Skeletal muscle tissue (tissue), 5 donors: Measurements from ENCODE around the gene DNMT3A. TPM values are rescaled to one million over a fixed set of nuclear protein-coding genes. Genes with fewer than 3 reads are reported as not detected.

Experiments
- H3K27ac ChIP-seq: one replicate; pipeline ENCODE4 v1.7.0; 2013; ENCODE audit warnings: mild to moderate bottlenecking, low read depth, low read length, inconsistent platforms
- H3K27me3 ChIP-seq, 3 donors: one replicate each; pipeline ENCODE4 v1.7.0; 2013; ENCODE audit warnings: low read length in 3 of 3; ENCODE audit not compliant: control insufficient read depth in 3 of 3, insufficient read depth in 3 of 3
- H3K36me3 ChIP-seq, 3 donors: one replicate each; pipeline ENCODE4 v1.7.0; 2013; ENCODE audit warnings: low read length in 3 of 3; ENCODE audit not compliant: control insufficient read depth in 3 of 3, insufficient read depth in 3 of 3
- H3K4me1 ChIP-seq, 3 donors: one replicate each; pipeline ENCODE4 v1.7.0; 2013; ENCODE audit warnings: low read length in 3 of 3, mild to moderate bottlenecking in 3 of 3; ENCODE audit not compliant: control insufficient read depth in 3 of 3, insufficient read depth in 3 of 3
- H3K4me3 ChIP-seq, 3 donors: one replicate each; pipeline ENCODE4 v1.7.0; 2013; ENCODE audit warnings: low read length in 3 of 3
- H3K9ac ChIP-seq, 3 donors: one replicate each; pipeline ENCODE4 v1.7.0; 2013; ENCODE audit warnings: low read length in 3 of 3, mild to moderate bottlenecking in 3 of 3, moderate library complexity in 2 of 3, low read depth in 1 of 3
- H3K9me3 ChIP-seq, 3 donors: one replicate each; pipeline ENCODE4 v1.7.0; 2013; ENCODE audit warnings: low read length in 3 of 3; ENCODE audit not compliant: control insufficient read depth in 3 of 3
- small RNA-seq: library from RNA; depleted of rRNA; stranded (forward); fragments of <200 nt; gene quantifications from one replicate; pipeline ENCODE3, GENCODE V24; 2014
- total RNA-seq: library from RNA; depleted of rRNA; stranded (reverse); fragments of >200 nt; gene quantifications from one replicate; pipeline ENCODE4 v1.2.3, GENCODE V29; 2014
- donor health status: Osteomylitis.

Gene DNMT3A
- total RNA-seq, 1 donor from 2014 or later, result 62.1 TPM

- H3K36me3 ChIP-seq, result no peaks in the 10 kb centered on the region
- no peaks in the 10 kb centered on the region for H3K4me1 ChIP-seq
- H3K9me3 ChIP-seq, result no peaks in the 10 kb centered on the region
- no peak overlapping the region for H3K4me3 ChIP-seq
- no peak overlapping the region for H3K9ac ChIP-seq
- H3K27ac ChIP-seq, result no peak overlapping the region
- H3K27me3 ChIP-seq, result no peaks in the 10 kb centered on the region
Observed at GRCh38 chr2:25194576-25195122, 147.1 kb downstream of the DNMT3A start.

DNA sequence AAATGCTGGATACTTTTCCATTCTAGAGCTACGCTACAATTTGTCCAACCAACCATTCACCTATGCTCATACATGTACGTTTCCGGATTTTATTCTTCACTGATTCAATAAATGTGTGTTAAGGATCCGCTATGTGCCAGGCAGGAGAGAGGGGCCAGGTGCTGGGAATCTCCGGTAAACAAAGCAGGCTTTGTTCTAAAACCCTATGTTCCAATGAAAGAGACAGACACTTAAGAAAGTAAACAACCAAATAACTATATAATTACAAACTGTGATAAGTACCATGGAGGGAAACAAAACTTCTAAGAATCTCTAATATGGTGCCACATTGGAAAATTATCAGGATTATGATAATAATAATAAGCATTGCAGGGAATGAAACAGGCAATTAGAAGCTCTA, 151.2 kb downstream of the DNMT3A start:
- Histone ChIP-seq H3K9ac (no peak overlapping the region), H3K9me3 (no peaks in the 10 kb centered on the region), H3K27ac (no peak overlapping the region), H3K27me3 (peaks cover 0 to 6% (median 0%) of the 10 kb centered on the region in 3 donors), H3K36me3 (no peaks in the 10 kb centered on the region), H3K4me1 (no peaks in the 10 kb centered on the region), H3K4me3 (no peak overlapping the region)

DNA sequence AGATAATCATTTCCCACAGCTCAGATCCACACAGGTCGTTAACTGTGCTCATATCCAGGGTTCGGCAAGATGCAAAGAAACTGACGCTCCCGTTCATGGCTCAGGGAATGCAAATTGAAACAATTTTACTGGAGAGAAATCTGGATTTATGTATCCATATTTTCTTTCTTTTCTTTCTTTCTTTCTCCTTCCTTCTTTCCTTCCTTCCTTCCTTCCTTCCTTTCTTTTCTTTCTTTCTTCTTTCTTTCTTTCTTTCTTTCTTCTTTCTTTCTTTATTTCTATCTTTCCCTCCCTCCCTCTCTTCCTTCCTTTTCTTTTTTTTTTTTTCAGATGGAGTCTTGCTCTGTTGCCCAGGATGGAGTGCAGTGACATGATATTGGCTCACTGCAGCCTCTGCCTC, 153.3 kb downstream of the DNMT3A start:
- no peak overlapping the region for H3K9ac ChIP-seq
- no peak overlapping the region for H3K27ac ChIP-seq
- H3K4me1 ChIP-seq, result no peaks in the 10 kb centered on the region
- H3K36me3 ChIP-seq, result no peaks in the 10 kb centered on the region
- no peak overlapping the region for H3K4me3 ChIP-seq
- H3K9me3 ChIP-seq, result no peaks in the 10 kb centered on the region
- H3K27me3 ChIP-seq, result peaks cover 0 to 6% (median 0%) of the 10 kb centered on the region in 3 donors

DNA sequence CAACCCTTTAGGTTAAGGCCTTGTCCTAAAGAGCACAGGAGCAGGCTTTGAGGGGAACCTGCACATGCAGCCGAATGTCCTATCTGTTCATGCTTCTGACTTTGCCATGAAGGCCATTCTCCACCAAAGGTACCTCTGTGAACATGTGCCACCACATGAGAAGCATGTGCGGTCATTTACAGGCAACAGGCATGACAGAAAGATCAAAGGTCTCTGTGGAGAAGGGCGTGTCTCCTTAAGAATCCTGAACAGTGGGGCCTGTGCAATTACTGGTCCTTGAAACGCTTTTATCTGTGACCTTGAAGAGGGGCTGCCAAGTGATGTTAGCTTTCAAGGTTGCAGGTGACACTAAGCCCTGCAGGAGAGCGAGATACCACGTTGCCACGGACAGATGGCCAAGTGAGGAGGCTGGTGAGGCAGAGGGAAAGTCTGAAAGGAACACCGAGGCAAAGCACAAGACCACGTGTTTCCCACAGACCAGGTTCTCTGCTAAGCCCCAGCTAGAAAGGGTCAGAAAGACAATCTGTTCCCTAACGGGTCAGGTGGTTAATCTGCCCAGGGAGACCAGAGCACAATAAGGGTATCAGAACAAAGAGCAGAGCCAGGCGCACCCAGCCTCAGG, 153.9 kb downstream of the DNMT3A start:
- no peak overlapping the region for H3K9ac ChIP-seq
- no peak overlapping the region for H3K4me3 ChIP-seq
- no peaks in the 10 kb centered on the region for H3K9me3 ChIP-seq
- H3K27me3 ChIP-seq, result peaks cover 0 to 6% (median 0%) of the 10 kb centered on the region in 3 donors
- H3K27ac ChIP-seq, result no peak overlapping the region
- no peaks in the 10 kb centered on the region for H3K4me1 ChIP-seq
- H3K36me3 ChIP-seq, result no peaks in the 10 kb centered on the region

GRCh38 chr2:25184254-25184653, 157.5 kb downstream of the DNMT3A start:
- Histone ChIP-seq H3K27me3 (peaks cover 0 to 8% (median 1%) of the 10 kb centered on the region in 3 donors), H3K9ac (no peak overlapping the region), H3K9me3 (peaks cover 0 to 2% (median 0%) of the 10 kb centered on the region in 3 donors), H3K27ac (no peak overlapping the region), H3K4me3 (no peak overlapping the region), H3K36me3 (no peaks in the 10 kb centered on the region), H3K4me1 (no peaks in the 10 kb centered on the region)

DNA sequence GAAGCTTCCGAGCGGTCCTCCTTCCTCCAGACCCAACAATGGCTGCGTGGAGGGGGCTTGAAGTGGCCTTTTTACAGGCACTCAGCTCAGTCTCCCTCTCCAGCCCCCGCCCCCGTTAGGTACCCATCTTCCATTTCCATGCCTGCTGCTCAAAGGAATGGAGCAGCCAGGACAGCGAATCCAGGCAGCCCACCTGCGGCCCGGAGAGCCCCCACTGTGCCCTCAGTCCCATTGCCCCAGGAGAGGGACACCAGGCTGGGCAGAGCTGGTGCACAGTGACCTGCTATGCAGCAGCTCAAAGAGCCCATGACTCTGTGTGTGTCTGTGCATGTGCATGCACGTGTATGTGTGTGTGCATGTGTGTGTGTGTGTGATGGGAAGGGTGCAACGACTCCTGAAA, 162.7 kb downstream of the DNMT3A start:
- Histone ChIP-seq H3K4me3 (no peak overlapping the region), H3K4me1 (no peaks in the 10 kb centered on the region), H3K27ac (no peak overlapping the region), H3K36me3 (no peaks in the 10 kb centered on the region), H3K27me3 (peaks cover 0 to 25% (median 15%) of the 10 kb centered on the region in 3 donors), H3K9me3 (peaks cover 0 to 2% (median 0%) of the 10 kb centered on the region in 3 donors), H3K9ac (no peak overlapping the region)

Small RNA genes lying within 50 kb of the gene (small RNA-seq; reads per million reads assigned to genes)
- gene MIR1301, result 3.1 reads per million, percentile 88 among the genes with 10 or more reads in this experiment

Other genes starting within 250 kb of the DNMT3A start
- gene POMC, start 173.3 kb downstream of the DNMT3A start, total RNA-seq, result 4.2 TPM